ENCODE results near the gene ITGB7.
A peak's percentile ranks its signal among the peaks of the same experiment; 100 is the strongest.

ITGB7 gene

DNA sequence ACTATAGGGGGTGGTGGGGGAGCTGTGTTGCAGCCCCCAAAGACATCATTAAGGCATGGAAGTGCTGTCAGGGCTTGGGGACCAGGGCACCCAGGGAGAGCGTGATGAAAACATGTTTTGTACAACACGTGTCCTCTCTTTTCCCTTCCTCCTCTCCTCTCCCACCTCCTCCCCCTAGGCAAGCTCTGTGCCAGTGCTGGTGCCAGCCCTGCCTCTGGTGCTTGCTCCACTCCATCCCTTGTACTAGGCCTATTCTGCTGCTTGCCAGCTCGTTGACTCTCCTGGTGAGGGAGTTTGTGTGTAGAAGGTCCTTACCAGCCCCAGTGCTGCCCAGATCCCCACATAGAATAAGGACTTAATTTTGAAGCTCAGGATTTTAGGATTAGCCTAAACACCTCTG, 28.1 kb upstream of the ITGB7 start:
- H3K27ac ChIP-seq, result peak overlapping the region; percentile 80 to 95
- no peak overlapping the region for H3K4me3 ChIP-seq
- TF ChIP-seq CTCF (IDR thresholded peaks at IDR 0.05), result no peak
- DNase-seq (ENCODE audit: low spot score), result no peak

GRCh38 chr12:53234271-53234914, 27.3 kb upstream of the ITGB7 start:
- DNase-seq (ENCODE audit: low spot score), result no peak
- Histone ChIP-seq H3K4me3 (peak overlapping the region; percentile 89), H3K27ac (peak overlapping the region; percentile 80 to 95)
- no peak for TF ChIP-seq CTCF (IDR thresholded peaks at IDR 0.05)

GRCh38 chr12:53233671-53234121, 26.6 kb upstream of the ITGB7 start:
- TF ChIP-seq CTCF (IDR thresholded peaks at IDR 0.05), result no peak
- Histone ChIP-seq H3K27ac (peak overlapping the region; percentile 80 to 95), H3K4me3 (peak overlapping the region; percentile 89)
- no peak for DNase-seq (ENCODE audit: low spot score)

DNA sequence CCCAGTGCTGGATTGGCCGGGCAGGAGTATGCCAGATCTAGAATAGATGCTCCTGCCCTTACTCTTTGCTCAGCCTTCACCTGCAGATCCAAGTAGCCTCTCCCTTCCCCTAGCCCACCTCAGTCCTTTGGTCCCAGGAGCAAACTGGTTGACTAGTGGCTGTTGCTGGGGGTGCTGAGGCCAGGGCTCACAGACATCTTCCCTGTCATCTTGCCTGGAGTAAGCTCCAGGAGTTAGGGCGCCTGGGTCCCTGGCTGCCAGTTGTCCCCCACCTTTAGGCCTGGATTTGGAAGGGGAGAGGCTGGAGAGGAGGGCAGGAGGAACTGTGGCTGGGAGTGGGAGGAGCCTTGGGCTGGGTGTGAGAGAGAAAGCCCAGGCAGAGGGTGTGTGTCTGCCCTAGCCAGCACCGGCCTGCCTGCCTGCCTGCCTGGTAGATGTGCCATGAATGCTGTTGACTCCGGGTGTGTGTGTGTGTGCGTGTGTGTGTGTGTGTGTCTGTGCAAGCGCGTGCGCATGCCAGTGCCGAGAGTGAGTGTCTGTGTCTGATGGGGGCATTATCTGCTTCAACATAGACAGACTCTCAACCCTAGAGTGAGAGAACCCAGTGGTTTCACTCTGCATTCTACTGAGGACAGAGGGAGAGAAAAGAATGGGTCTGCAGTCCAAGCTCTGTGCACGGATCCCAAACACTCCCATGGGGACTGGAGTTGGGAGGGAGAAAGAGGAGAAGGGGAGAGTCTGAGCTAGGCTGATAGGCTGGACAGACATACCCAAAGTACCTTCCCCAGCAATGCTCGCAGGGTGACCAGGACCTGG, 25.8 kb upstream of the ITGB7 start:
- no peak for TF ChIP-seq CTCF (IDR thresholded peaks at IDR 0.05)
- peak overlapping the region; percentile 80 to 95 for H3K27ac ChIP-seq
- no peak for DNase-seq (ENCODE audit: low spot score)
- peak overlapping the region; percentile 89 for H3K4me3 ChIP-seq

GRCh38 chr12:53231921-53232645, 25.0 kb upstream of the ITGB7 start, which contains the start of gene RARG:
Gene RARG, minus strand, starts transcription at chr12:53232209. Its CDS starts 4,664 bp downstream, at chr12:53227545.
- TF ChIP-seq CTCF (IDR thresholded peaks at IDR 0.05), result no peak
- peak; percentile 91 for DNase-seq (ENCODE audit: low spot score)
- Histone ChIP-seq H3K27ac (peak within 1 kb of the TSS; percentile 80 to 95), H3K4me3 (peak within 1 kb of the TSS; percentile 89)

GRCh38 chr12:53231671-53231920, 24.5 kb upstream of the ITGB7 start:
- Histone ChIP-seq H3K4me3 (peak overlapping the region; percentile 89), H3K27ac (peak overlapping the region; percentile 80 to 95)
- DNase-seq (ENCODE audit: low spot score), result no peak
- no peak for TF ChIP-seq CTCF (IDR thresholded peaks at IDR 0.05)
